A673 (cell line): ENCODE results near the gene ACER1. TPM values are rescaled to one million over a fixed set of nuclear protein-coding genes. Genes with fewer than 3 reads are reported as not detected.

Experiments
- BruUV-seq: library from RNA; stranded (reverse); fragments of 400-500 nt; replicated peaks from 2 replicates; lab custom pipeline; 2021; lab: Mats Ljungman, UMichigan
- CTCF ChIA-PET: fragments of 300-600 bp; sonication (Branson Sonifier 250); formaldehyde crosslinking; loops from one replicate; lab custom pipeline; 2022; ENCODE audit warnings: antibody characterized with exemption; lab: Charles Lee
- POLR2A ChIA-PET: fragments of 300-600 bp; sonication (Branson Sonifier 250); formaldehyde crosslinking; loops from one replicate; lab custom pipeline; 2022; ENCODE audit warnings: antibody characterized with exemption; ENCODE audit not compliant: low non-redundant PET; lab: Charles Lee
- DNase-seq: peaks from one replicate; pipeline ENCODE4 v3.0.0-alpha.2; 2015; ENCODE audit warnings: low spot score
- H3K27ac ChIP-seq: fragments of 200-600 bp; sonication (generic); 2 replicates; pipeline ENCODE4 v1.5.1; 2016; ENCODE audit warnings: mixed run types, low read depth, mild to moderate bottlenecking, mixed read lengths, antibody characterized with exemption, low read length; ENCODE audit not compliant: poor library complexity, severe bottlenecking
- H3K27me3 ChIP-seq: fragments of 200-600 bp; sonication (generic); replicated peaks from 2 replicates; pipeline ENCODE4 v1.6.1; 2017; ENCODE audit warnings: mixed run types, low read depth, mild to moderate bottlenecking, mixed read lengths, antibody characterized with exemption, low read length; ENCODE audit not compliant: insufficient read depth, poor library complexity
- H3K36me3 ChIP-seq: fragments of 200-600 bp; sonication (generic); 2 replicates; pipeline ENCODE4 v1.6.1; 2016; ENCODE audit warnings: mixed run types, mild to moderate bottlenecking, mixed read lengths, antibody characterized with exemption, low read length; ENCODE audit not compliant: insufficient read depth, poor library complexity, severe bottlenecking
- H3K4me1 ChIP-seq: fragments of 200-600 bp; sonication (generic); 2 replicates; pipeline ENCODE4 v1.6.1; 2017; ENCODE audit warnings: mixed run types, mild to moderate bottlenecking, mixed read lengths, antibody characterized with exemption, low read length; ENCODE audit not compliant: insufficient read depth, poor library complexity, severe bottlenecking
- H3K4me3 ChIP-seq: fragments of 200-600 bp; sonication (generic); 2 replicates; pipeline ENCODE4 v1.5.1; 2016; ENCODE audit warnings: low read depth, mixed run types, mild to moderate bottlenecking, mixed read lengths, low read length; ENCODE audit not compliant: poor library complexity, severe bottlenecking
- H3K9me3 ChIP-seq: fragments of 200-600 bp; sonication (generic); 2 replicates; pipeline ENCODE4 v1.6.1; 2016; ENCODE audit warnings: mixed run types, low read depth, mild to moderate bottlenecking, mixed read lengths, antibody characterized with exemption, low read length; ENCODE audit not compliant: poor library complexity, severe bottlenecking
- CTCF ChIP-seq: fragments of 300-800, 200-600 bp; sonication (generic); conservative IDR thresholded peaks from 2 replicates; pipeline ENCODE4 v1.5.1; 2017; ENCODE audit warnings: low read depth, mild to moderate bottlenecking, antibody characterized with exemption, low read length, moderate library complexity, mixed read lengths
- EZH2 ChIP-seq: fragments of 200-600 bp; sonication (generic); IDR thresholded peaks from 2 replicates; pipeline ENCODE4 v1.6.1; 2017; ENCODE audit warnings: borderline replicate concordance, low read depth, mild to moderate bottlenecking, mixed read lengths, antibody characterized with exemption, low read length; ENCODE audit not compliant: poor library complexity, severe bottlenecking
- intact Hi-C: fragments of 100-400 bp; cut with micrococcal nuclease; formaldehyde crosslinking; loops from one replicate; pipeline ENCODE4 v1.10.0; 2022; ENCODE audit not compliant: unreplicated experiment
- total RNA-seq: library from RNA; stranded (reverse); gene quantifications from 2 replicates; pipeline ENCODE4 v1.2.3, GENCODE V29; 2021

ACER1 gene
- total RNA-seq, 1 experiment from 2014 or later = not detected

GRCh38 chr19:6326815-6327214 is 6.6 kb downstream of the ACER1 start:
- DNase-seq = no peak
- no peak overlapping the region for H3K27ac ChIP-seq
- H3K27me3 ChIP-seq = no peaks in the 10 kb centered on the region
- H3K36me3 ChIP-seq = no peaks in the 10 kb centered on the region
- no peaks in the 10 kb centered on the region for H3K4me1 ChIP-seq
- CTCF ChIA-PET = no interaction called here
- TF ChIP-seq EZH2 = no peak
- no peak for TF ChIP-seq CTCF
- intact Hi-C loops = no loop called here
- no peaks in the 10 kb centered on the region for H3K9me3 ChIP-seq
- H3K4me3 ChIP-seq = no peak overlapping the region
- POLR2A ChIA-PET = no interaction called here
- no TSS peak for BruUV-seq

- H3K27me3 ChIP-seq = no peaks in the 10 kb centered on the region
- TF ChIP-seq EZH2 (no peak), CTCF (no peak)
- no peak overlapping the region for H3K4me3 ChIP-seq
- no peak overlapping the region for H3K27ac ChIP-seq
- ChIA-PET CTCF (no interaction called here), POLR2A (no interaction called here)
- no TSS peak for BruUV-seq
- no peaks in the 10 kb centered on the region for H3K4me1 ChIP-seq
- DNase-seq = no peak
- H3K36me3 ChIP-seq = no peaks in the 10 kb centered on the region
- intact Hi-C loops = no loop called here
- H3K9me3 ChIP-seq = no peaks in the 10 kb centered on the region
Observed at GRCh38 chr19:6325614-6326013, 7.8 kb downstream of the ACER1 start.

- BruUV-seq = no TSS peak
- CTCF ChIA-PET = no interaction called here
Observed at GRCh38 chr19:6324757-6325156, 8.7 kb downstream of the ACER1 start.

More at GRCh38 chr19:6324757-6325156, 8.7 kb downstream of the ACER1 start:
- Histone ChIP-seq H3K9me3 (no peaks in the 10 kb centered on the region), H3K4me3 (no peak overlapping the region), H3K4me1 (no peaks in the 10 kb centered on the region), H3K36me3 (no peaks in the 10 kb centered on the region), H3K27me3 (no peaks in the 10 kb centered on the region), H3K27ac (no peak overlapping the region)
- POLR2A ChIA-PET = no interaction called here
- no peak for TF ChIP-seq CTCF
- no peak for TF ChIP-seq EZH2
- intact Hi-C loops = no loop called here
- peak; percentile 18 for DNase-seq
